HCT116 (cell line): ENCODE measurements around the gene MIER2. TPM values are rescaled to one million over a fixed set of nuclear protein-coding genes. Genes with fewer than 3 reads are reported as not detected.

Source experiments
- ATAC-seq: fragments of 200-7000 bp; cut with Tn5 transposase; 2 replicates; pipeline ENCODE4 v1.9.1; 2020; ENCODE audit warnings: mild to moderate bottlenecking, moderate library complexity
- BruUV-seq: library from RNA; stranded (reverse); fragments of 400-500 nt; replicated peaks from 2 replicates; lab custom pipeline; 2021; lab: Mats Ljungman, UMichigan
- CTCF ChIA-PET: fragments of 300-600 bp; sonication (Branson Sonifier 250); formaldehyde crosslinking; loops from one replicate; lab custom pipeline; 2021; ENCODE audit warnings: antibody characterized with exemption; lab: Charles Lee
- POLR2A ChIA-PET: fragments of 300-600, 350-600 bp; sonication (Branson Sonifier 250); formaldehyde crosslinking; loops from one replicate; lab custom pipeline; 2021; ENCODE audit warnings: antibody characterized with exemption; lab: Charles Lee
- RAD21 ChIA-PET, 2 experiments: fragments of 300-600 bp; sonication (Branson Sonifier 250); formaldehyde crosslinking; loops; one replicate each; lab custom pipeline; 2023; ENCODE audit warnings: low total read pairs in 2 of 2; ENCODE audit not compliant: uncharacterized antibody in 2 of 2, unreplicated experiment in 2 of 2, low non-redundant PET in 1 of 2; lab: Charles Lee
- DNase-seq: peaks from one replicate; pipeline ENCODE4 v3.0.0-alpha.2; 2010; ENCODE audit warnings: low read depth, low spot score
- H2AFZ ChIP-seq: fragments of 200-600 bp; shearing (Covaris generic), sonication (generic); 2 replicates; pipeline ENCODE4 v1.6.1; 2017; ENCODE audit warnings: low read depth, mixed run types, mixed read lengths, antibody characterized with exemption, low read length; ENCODE audit not compliant: poor library complexity, severe bottlenecking
- H3K27ac ChIP-seq: 2 replicates; pipeline ENCODE4 v1.5.1; 2012; ENCODE audit warnings: low read depth, low read length
- H3K27me3 ChIP-seq: fragments of 200-600 bp; sonication (generic); 2 replicates; pipeline ENCODE4 v1.6.1; 2016; ENCODE audit warnings: mixed run types, low read length, mixed read lengths; ENCODE audit not compliant: insufficient read depth
- H3K36me3 ChIP-seq, 2 experiments: fragments of 200-500 bp in 1 of 2; fragments of 200-600 bp in 1 of 2; sonication (Bioruptor generic) in 1 of 2; sonication (generic) in 1 of 2; 2 replicates each; pipeline versions ENCODE4 v1.5.1 to v1.6.1; 2014 to 2016; ENCODE audit warnings: low read length in 2 of 2, inconsistent platforms in 1 of 2, mixed read lengths in 1 of 2, mixed run types in 1 of 2; ENCODE audit not compliant: insufficient read depth in 2 of 2, control insufficient read depth in 1 of 2
- H3K4me1 ChIP-seq, 2 experiments: fragments of 200-600 bp in 1 of 2; sonication (generic) in 1 of 2; 2 replicates each; pipeline versions ENCODE4 v1.5.1 to v1.6.1; 2012 to 2017; ENCODE audit warnings: low read length in 2 of 2, inconsistent platforms in 1 of 2, mild to moderate bottlenecking in 1 of 2, mixed read lengths in 1 of 2, mixed run types in 1 of 2, moderate library complexity in 1 of 2; ENCODE audit not compliant: insufficient read depth in 2 of 2, control insufficient read depth in 1 of 2
- H3K4me2 ChIP-seq: fragments of 200-600 bp; sonication (generic); 2 replicates; pipeline ENCODE4 v1.6.1; 2017; ENCODE audit warnings: mixed run types, low read length, mixed read lengths
- H3K4me3 ChIP-seq, 2 experiments: fragments of 200-600 bp in 1 of 2; sonication (generic) in 1 of 2; replicated peaks in 1 of 2; 2 replicates each; pipeline ENCODE4 v1.5.1; 2011 to 2016; ENCODE audit warnings: low read length in 2 of 2, control low read depth in 1 of 2, low read depth in 1 of 2, mild to moderate bottlenecking in 1 of 2, mixed read lengths in 1 of 2, mixed run types in 1 of 2
- H3K79me2 ChIP-seq: fragments of 200-600 bp; sonication (generic); 2 replicates; pipeline ENCODE4 v1.6.1; 2017; ENCODE audit warnings: mild to moderate bottlenecking, mixed run types, low read length, moderate library complexity, mixed read lengths; ENCODE audit not compliant: insufficient read depth
- H3K9ac ChIP-seq: fragments of 200-600 bp; sonication (generic); 2 replicates; pipeline ENCODE4 v1.6.1; 2016; ENCODE audit warnings: low read length, mixed read lengths
- H3K9me2 ChIP-seq: fragments of 200-600 bp; sonication (generic), shearing (Covaris generic); 2 replicates; pipeline ENCODE4 v1.6.1; 2017; ENCODE audit warnings: mixed run types, mild to moderate bottlenecking, moderate library complexity; ENCODE audit not compliant: insufficient read depth
- H3K9me3 ChIP-seq, 2 experiments: fragments of 200-500 bp in 1 of 2; fragments of 200-600 bp in 1 of 2; sonication (Bioruptor generic) in 1 of 2; sonication (generic) in 1 of 2; 2 replicates each; pipeline ENCODE4 v1.6.1; 2014 to 2017; ENCODE audit warnings: low read length in 2 of 2, mixed read lengths in 2 of 2, inconsistent platforms in 1 of 2, low read depth in 1 of 2, mild to moderate bottlenecking in 1 of 2, mixed run types in 1 of 2, moderate library complexity in 1 of 2; ENCODE audit not compliant: control insufficient read depth in 1 of 2, insufficient read depth in 1 of 2
- H4K20me1 ChIP-seq: fragments of 200-600 bp; sonication (generic), shearing (Covaris generic); 2 replicates; pipeline ENCODE4 v1.6.1; 2017; ENCODE audit warnings: mixed run types, mild to moderate bottlenecking, moderate library complexity; ENCODE audit not compliant: insufficient read depth
- CBX3 ChIP-seq: IDR thresholded peaks from 2 replicates; pipeline ENCODE4 v1.6.1; 2012; ENCODE audit warnings: low read depth
- ELF1 ChIP-seq: IDR thresholded peaks from 2 replicates; pipeline ENCODE4 v1.6.1; 2012; ENCODE audit warnings: low read depth, borderline replicate concordance
- FOSL1 ChIP-seq: IDR thresholded peaks from 2 replicates; pipeline ENCODE4 v1.6.1; 2012; ENCODE audit warnings: low read depth
- JUND ChIP-seq: IDR thresholded peaks from 2 replicates; pipeline ENCODE4 v1.6.1; 2012
- SIN3A ChIP-seq: IDR thresholded peaks from 2 replicates; pipeline ENCODE4 v1.6.1; 2012; ENCODE audit warnings: low read depth
- SRF ChIP-seq: IDR thresholded peaks from 2 replicates; pipeline ENCODE4 v1.6.1; 2012; ENCODE audit warnings: low read depth
- TCF7L2 ChIP-seq: IDR thresholded peaks from 2 replicates; pipeline ENCODE4 v1.7.0; 2011; ENCODE audit warnings: borderline replicate concordance, inconsistent platforms; ENCODE audit not compliant: insufficient read depth, insufficient read length; ENCODE audit errors: extremely low read depth
- YY1 ChIP-seq: IDR thresholded peaks from 2 replicates; pipeline ENCODE4 v1.6.1; 2011; ENCODE audit warnings: low read length, low read depth, moderate library complexity, mild to moderate bottlenecking; ENCODE audit not compliant: insufficient replicate concordance; ENCODE audit errors: extremely low read depth
- intact Hi-C: fragments of 100-400 bp; cut with micrococcal nuclease; formaldehyde crosslinking; loops from 2 replicates; pipeline ENCODE4 v1.10.0; 2022
- total RNA-seq: library from RNA; stranded (reverse); gene quantifications from one replicate; pipeline ENCODE4 v1.2.1, GENCODE V29; 2021; ENCODE audit not compliant: unreplicated experiment
- TF ChIP-seq, protein P1 (sequence below): IDR thresholded peaks from 2 replicates; pipeline ENCODE4 v1.6.1; 2012

Gene MIER2
- total RNA-seq, 1 experiment from 2014 or later = 41.5 TPM

GRCh38 chr19:311813-312261, 32.8 kb downstream of the MIER2 start:
- no peaks in the 10 kb centered on the region; the same call in 1 of the 2 replicates for H3K79me2 ChIP-seq
- H3K9ac ChIP-seq = no peak overlapping the region
- intact Hi-C loops = no loop called here
- H3K9me2 ChIP-seq = no peaks in the 10 kb centered on the region
- H3K27ac ChIP-seq = no peak overlapping the region
- ATAC-seq (no peak), DNase-seq (no peak)
- ChIA-PET CTCF (no interaction called here), RAD21 (no interaction called here), POLR2A (no interaction called here)
- no peaks in the 10 kb centered on the region for H4K20me1 ChIP-seq
- H3K27me3 ChIP-seq = no peaks in the 10 kb centered on the region
- H3K4me3 ChIP-seq = no peak overlapping the region
- TF ChIP-seq SRF (no peak), CBX3 (no peak), TCF7L2 (no peak)
- no peaks in the 10 kb centered on the region for H3K9me3 ChIP-seq
- BruUV-seq = no TSS peak
- H3K4me2 ChIP-seq = no peak overlapping the region
- H3K4me1 ChIP-seq = no peaks in the 10 kb centered on the region
- peaks cover 0 to 7% of the 10 kb centered on the region in 2 experiments; a peak in 3 of 4 replicates for H3K36me3 ChIP-seq
- no peak overlapping the region for H2AFZ ChIP-seq

DNA sequence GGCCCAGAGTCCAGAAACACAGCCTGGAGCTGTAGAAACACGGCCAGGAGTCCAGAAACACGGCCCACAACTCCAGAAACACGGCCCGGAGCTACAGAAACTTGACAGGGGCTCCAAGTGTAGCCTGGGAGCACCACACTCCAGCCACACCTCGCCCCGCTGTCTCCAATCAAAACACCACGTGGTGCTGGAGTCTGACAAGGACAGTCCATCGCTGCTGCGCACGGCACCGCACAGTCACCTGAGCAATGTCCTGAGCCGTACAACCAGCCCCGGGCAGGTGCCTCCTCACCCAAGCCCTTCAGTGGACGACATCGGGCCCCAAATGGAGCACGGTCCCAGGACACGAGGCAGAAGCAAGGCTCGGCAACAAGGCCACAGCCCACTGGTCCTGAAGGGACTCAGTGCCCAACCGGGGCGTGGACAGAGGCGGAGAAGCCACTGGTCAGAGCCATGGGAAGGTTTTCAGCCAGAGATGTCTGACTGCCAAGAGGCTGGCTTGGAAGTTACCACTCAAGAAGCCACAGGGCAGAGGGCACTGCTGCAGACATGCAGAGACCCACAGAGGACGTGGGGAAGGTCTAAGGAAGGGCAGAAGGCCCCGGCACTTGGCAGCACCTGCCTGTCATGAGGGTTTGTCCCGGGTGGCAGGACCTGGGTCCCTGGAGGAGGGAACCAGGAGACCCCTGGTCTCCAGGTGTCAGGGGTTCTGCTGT, 33.7 kb downstream of the MIER2 start:
- POLR2A ChIA-PET = no interaction called here
- Histone ChIP-seq H3K9me3 (no peaks in the 10 kb centered on the region), H2AFZ (no peak overlapping the region), H3K79me2 (no peaks in the 10 kb centered on the region), H3K36me3 (peaks cover 0 to 9% of the 10 kb centered on the region in 2 experiments; a peak in 3 of 4 replicates), H3K9me2 (no peaks in the 10 kb centered on the region), H3K27me3 (no peaks in the 10 kb centered on the region), H3K4me3 (no peak overlapping the region), H4K20me1 (no peaks in the 10 kb centered on the region), H3K4me1 (no peaks in the 10 kb centered on the region), H3K27ac (no peak overlapping the region), H3K9ac (no peak overlapping the region)
- BruUV-seq = no TSS peak
- ATAC-seq (no peak), DNase-seq (no peak)
- CTCF ChIA-PET = no interaction called here
- intact Hi-C loops = no loop called here
- RAD21 ChIA-PET = no interaction called here
- TF ChIP-seq ELF1 (no peak), JUND (no peak), FOSL1 (no peak), SIN3A (no peak), YY1 (no peak)
- TF ChIP-seq, protein P1, sequence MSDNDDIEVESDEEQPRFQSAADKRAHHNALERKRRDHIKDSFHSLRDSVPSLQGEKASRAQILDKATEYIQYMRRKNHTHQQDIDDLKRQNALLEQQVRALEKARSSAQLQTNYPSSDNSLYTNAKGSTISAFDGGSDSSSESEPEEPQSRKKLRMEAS = no peak
- TF ChIP-seq, all 23 proteins: peak for 0
- no peak overlapping the region for H3K4me2 ChIP-seq
